Mucosa of descending colon (tissue), 3 donors: ENCODE measurements around the gene TAF4. TPM values are rescaled to one million over a fixed set of nuclear protein-coding genes. Genes with fewer than 3 reads are reported as not detected.
A peak's percentile ranks its signal among the peaks of the same experiment; 100 is the strongest.

Experiments used
- ATAC-seq: fragments of 200-7000 bp; cut with Tn5 transposase; one replicate; pipeline ENCODE4 v1.9.1; 2020; ENCODE audit warnings: mild to moderate bottlenecking, moderate library complexity
- DNase-seq, 3 donors: peaks; one replicate each; pipeline ENCODE4 v3.0.0-alpha.2; 2020
- H3K36me3 ChIP-seq: fragments of 200-600 bp; one replicate; pipeline ENCODE4 v1.8.0; 2021; ENCODE audit warnings: low read depth, mild to moderate bottlenecking
- H3K4me1 ChIP-seq: fragments of 200-600 bp; one replicate; pipeline ENCODE4 v1.8.0; 2021; ENCODE audit warnings: low read depth, mild to moderate bottlenecking
- H3K4me3 ChIP-seq: fragments of 200-600 bp; one replicate; pipeline ENCODE4 v1.8.0; 2021; ENCODE audit warnings: mild to moderate bottlenecking
- H3K9me3 ChIP-seq: fragments of 200-600 bp; one replicate; pipeline ENCODE4 v1.8.0; 2021; ENCODE audit warnings: mild to moderate bottlenecking
- intact Hi-C, 2 donors: fragments of 100-400 bp; cut with DNase I in 1 of 2; cut with micrococcal nuclease in 1 of 2; formaldehyde crosslinking; loops; one replicate each; pipeline versions ENCODE4 v1.11.0 to v1.11.1; 2022; cut with DNase I, micrococcal nuclease
- microRNA-seq: library from miRNA; unstranded; fragments of <30 nt; microRNA quantifications from one replicate; pipeline ENCODE4, GENCODE V29; 2019
- total RNA-seq, 3 donors: library from RNA; stranded (reverse); fragmentation: NEBNext Ultra II Directional in 2 of 3; extraction: Animal tissue kit (Norgen Biotek cat#: 25700) in 2 of 3; gene quantifications; one replicate each; pipeline versions ENCODE4 v1.2.1 to v1.2.4, GENCODE V29; 2021 to 2023
- TF ChIP-seq, protein P1 (sequence below): fragments of 200-600 bp; IDR thresholded peaks from one replicate; pipeline ENCODE4 v1.8.0; 2022; ENCODE audit warnings: antibody characterized with exemption, mild to moderate bottlenecking
- donor health status: DM: no; HTN: no; CAD: no; lungs with moderate emphysema.
- donor health status: DM: no; HTN: no; CAD: no.
- donor health status: DM: no; HTN: yes; CAD: no.

TAF4 gene
- total RNA-seq, 3 donors from 2014 or later, result 23.8 to 28.3 (median 27.5) TPM

DNA sequence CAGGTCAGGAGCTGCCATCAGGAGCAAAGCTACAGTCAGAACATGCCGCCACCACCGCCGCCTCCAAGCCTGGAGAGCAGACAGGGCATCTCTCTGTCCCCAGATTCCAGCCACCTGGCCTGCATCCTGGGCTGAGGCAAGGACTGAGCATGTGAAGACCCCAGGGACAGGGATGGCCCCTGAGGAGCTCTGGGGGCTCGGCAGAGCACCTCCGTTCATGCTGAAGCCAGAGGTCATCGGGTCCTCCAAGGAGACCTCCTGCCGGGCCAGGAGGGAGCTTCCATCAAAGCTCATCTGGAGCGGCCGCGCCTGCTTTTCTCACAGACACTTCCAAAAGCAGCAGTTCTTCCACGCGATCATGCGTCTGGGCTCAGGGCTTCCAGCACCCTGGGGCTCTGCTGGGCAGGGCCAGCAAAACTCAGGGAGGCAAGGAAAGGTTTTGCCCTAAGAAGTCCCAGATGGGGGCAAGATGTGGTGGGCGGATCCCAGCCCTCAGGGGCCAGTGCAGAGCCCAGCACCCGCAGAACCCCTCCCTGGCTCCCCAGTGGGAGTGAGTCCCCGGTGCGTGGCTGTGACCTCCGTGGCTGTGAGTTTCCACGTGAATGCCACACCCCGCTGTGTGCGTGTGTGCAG, 138.4 kb downstream of the TAF4 start:
- Histone ChIP-seq H3K4me1 (no peaks in the 10 kb centered on the region), H3K9me3 (no peaks in the 10 kb centered on the region), H3K4me3 (no peak overlapping the region), H3K36me3 (no peaks in the 10 kb centered on the region)
- TF ChIP-seq, protein P1, sequence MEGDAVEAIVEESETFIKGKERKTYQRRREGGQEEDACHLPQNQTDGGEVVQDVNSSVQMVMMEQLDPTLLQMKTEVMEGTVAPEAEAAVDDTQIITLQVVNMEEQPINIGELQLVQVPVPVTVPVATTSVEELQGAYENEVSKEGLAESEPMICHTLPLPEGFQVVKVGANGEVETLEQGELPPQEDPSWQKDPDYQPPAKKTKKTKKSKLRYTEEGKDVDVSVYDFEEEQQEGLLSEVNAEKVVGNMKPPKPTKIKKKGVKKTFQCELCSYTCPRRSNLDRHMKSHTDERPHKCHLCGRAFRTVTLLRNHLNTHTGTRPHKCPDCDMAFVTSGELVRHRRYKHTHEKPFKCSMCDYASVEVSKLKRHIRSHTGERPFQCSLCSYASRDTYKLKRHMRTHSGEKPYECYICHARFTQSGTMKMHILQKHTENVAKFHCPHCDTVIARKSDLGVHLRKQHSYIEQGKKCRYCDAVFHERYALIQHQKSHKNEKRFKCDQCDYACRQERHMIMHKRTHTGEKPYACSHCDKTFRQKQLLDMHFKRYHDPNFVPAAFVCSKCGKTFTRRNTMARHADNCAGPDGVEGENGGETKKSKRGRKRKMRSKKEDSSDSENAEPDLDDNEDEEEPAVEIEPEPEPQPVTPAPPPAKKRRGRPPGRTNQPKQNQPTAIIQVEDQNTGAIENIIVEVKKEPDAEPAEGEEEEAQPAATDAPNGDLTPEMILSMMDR, result no peak
- peak in 1 of 3 donors; percentile 13 for DNase-seq
- intact Hi-C loops, result no loop called here
- no peak for ATAC-seq

DNA sequence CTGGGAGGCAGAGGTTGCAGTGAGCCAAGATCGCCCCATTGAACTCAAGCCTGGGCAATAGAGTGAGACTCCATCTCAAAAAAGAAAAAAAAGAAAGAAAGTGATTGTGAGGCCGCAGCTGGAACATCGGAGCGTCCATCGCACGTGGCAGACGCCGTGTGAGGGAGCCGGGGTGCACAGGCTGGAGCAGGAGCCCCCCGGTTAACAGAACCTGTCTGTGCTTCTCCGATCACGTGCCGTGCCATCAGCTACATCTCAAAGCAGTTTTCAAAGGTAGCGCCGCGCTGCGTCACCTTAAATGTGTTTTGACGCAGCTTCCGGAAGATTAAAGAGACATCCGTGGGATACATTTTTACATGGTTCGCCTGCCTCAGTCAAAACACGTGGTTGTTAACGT, 138.9 kb downstream of the TAF4 start:
- intact Hi-C loops, result no loop called here
- ATAC-seq, result no peak

DNA sequence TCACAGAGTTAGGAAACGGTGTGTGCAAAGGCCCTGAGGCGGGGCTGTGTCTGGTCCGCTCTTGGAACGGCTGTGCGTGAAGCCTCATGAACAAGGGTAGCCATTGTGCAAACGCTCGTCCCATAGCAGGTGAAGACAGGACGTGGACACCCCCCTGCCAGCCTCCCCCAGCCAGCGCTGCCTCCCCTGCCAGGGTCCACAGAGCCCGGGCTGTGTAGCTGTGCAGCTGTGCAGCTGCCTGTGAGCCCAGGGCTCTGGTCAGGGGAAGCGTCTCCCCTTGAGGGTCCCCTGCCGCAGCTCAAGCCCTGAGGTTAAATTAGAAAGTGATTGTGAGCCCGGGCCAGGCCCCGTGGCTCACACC, 139.4 kb downstream of the TAF4 start:
- Histone ChIP-seq H3K9me3 (no peaks in the 10 kb centered on the region), H3K36me3 (no peaks in the 10 kb centered on the region), H3K4me3 (no peak overlapping the region), H3K4me1 (no peaks in the 10 kb centered on the region)
- ATAC-seq, result no peak
- peak in 1 of 3 donors; percentile 15 for DNase-seq
- intact Hi-C loops, result no loop called here
- TF ChIP-seq, protein P1, result no peak

More for the DNA sequence above, 138.9 kb downstream of the TAF4 start:
- no peak overlapping the region for H3K4me3 ChIP-seq
- DNase-seq, result peak in 1 of 3 donors; percentile 22
- H3K9me3 ChIP-seq, result no peaks in the 10 kb centered on the region
- TF ChIP-seq, protein P1, result no peak
- no peaks in the 10 kb centered on the region for H3K36me3 ChIP-seq
- H3K4me1 ChIP-seq, result no peaks in the 10 kb centered on the region

DNA sequence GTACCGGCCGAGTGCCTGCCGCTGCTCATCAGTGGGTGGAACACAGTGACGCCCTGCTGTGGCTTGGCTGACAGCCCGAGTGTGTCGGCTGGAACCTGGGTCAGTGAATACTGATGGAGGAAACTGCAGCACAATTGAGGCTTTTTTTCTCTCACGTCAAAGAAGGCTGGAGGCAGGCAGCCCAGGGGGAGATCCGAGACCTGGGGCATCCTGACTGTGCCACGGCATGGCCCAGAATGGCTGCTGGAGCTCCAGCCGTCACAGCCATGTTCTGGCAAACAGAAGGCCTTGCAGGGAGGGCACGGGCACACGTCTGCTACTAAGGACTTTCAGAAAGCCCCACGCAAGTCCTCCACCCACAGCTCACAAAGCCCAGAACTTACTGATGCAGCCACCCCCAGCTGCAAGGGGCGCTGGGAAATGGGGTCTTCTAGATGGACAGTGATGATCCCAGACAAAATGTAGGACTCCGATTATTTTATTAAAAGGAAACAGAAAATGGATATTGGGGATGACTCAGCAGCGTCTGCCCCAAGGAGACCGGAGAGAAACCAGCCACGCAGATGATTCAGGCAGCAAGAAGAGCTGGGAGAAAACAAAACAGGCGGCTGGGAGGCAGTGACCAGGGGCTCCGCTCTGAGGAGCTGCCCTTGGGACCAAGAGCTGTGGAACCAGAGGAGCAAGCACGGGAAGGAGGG, 140.0 kb downstream of the TAF4 start:
- Histone ChIP-seq H3K9me3 (no peaks in the 10 kb centered on the region), H3K4me3 (no peak overlapping the region), H3K4me1 (no peaks in the 10 kb centered on the region), H3K36me3 (no peaks in the 10 kb centered on the region)
- ATAC-seq (no peak), DNase-seq (peak in 1 of 3 donors; percentile 33)
- TF ChIP-seq, protein P1, result no peak
- intact Hi-C loops, result no loop called here

DNA sequence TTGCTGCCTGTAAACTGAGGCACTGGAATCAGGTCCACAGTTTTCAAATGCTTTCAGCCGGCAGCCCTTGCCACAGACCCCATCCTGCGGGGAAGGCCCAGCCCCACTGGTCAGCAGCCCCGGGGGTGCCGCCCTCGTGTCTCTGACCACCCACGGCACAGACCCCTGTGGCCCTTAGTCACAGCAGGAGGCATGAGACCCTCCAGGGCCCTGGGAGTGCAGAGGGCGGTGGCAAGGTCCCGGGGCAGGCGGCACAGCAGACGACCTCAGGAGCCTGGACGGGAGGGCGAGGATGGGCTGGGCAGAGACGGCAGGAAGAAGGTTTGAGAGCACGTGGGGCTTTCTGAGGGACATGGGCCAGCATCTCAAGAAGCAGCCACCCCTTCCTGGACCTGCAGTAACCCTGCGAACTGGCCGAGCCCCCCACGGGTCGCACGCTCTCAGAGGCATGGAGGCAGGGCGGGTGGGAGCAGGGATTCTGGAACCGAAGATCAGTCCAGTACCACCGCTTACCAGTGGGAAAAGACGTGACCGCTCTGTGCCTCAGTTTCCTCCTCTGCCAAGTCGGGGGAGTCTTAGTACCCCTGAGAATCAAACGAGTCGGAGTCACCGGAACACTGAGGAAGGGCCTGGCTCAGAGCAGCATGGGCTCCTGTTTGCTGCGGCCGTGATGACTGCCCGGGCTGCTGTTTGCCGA, 140.7 kb downstream of the TAF4 start:
- H3K36me3 ChIP-seq, result no peaks in the 10 kb centered on the region
- intact Hi-C loops, result no loop called here
- ATAC-seq (no peak), DNase-seq (peak in 1 of 3 donors; percentile 24)
- H3K9me3 ChIP-seq, result no peaks in the 10 kb centered on the region
- TF ChIP-seq, protein P1, result no peak
- H3K4me1 ChIP-seq, result no peaks in the 10 kb centered on the region
- H3K4me3 ChIP-seq, result no peak overlapping the region

Small RNA genes within 50 kb of the gene (microRNA-seq; reads per million reads assigned to microRNA genes)
- not detected for gene MIR1257
- gene MIR3195, result not detected

Other genes with a start within 250 kb of the TAF4 start
- gene LSM14B, start 56.6 kb upstream of the TAF4 start, total RNA-seq, result 10 to 100 TPM; 33.5 to 49.1 (median 36.1) TPM
- gene PSMA7, start 77.5 kb upstream of the TAF4 start, total RNA-seq, result 100 to 1,000 TPM; 129 to 197 (median 194) TPM
- 10 to 100 TPM; 13.2 to 16.0 (median 14.4) TPM for gene SS18L1, start 77.9 kb upstream of the TAF4 start, total RNA-seq
- 10 to 100 TPM; 28.8 to 34.9 (median 32.6) TPM for gene MTG2, start 117.1 kb upstream of the TAF4 start, total RNA-seq
- gene HRH3, start 154.4 kb upstream of the TAF4 start, total RNA-seq, result under 1 TPM in 1 of 3 donors, not detected in 2; 0.09 TPM
- gene OSBPL2, start 172.6 kb upstream of the TAF4 start, total RNA-seq, result 100 to 1,000 TPM in 1 of 3 donors, 10 to 100 TPM in 2; 87.0 to 111 (median 91.6) TPM
- gene ADRM1, start 237.1 kb upstream of the TAF4 start, total RNA-seq, result 10 to 100 TPM; 54.4 to 85.8 (median 77.6) TPM